Tibial nerve (tissue), 4 donors: ENCODE measurements around the gene EXOC3L1.

Experiments used
- CTCF ChIP-seq, 5 experiments: fragments of 200-600 bp in 3 of 5; fragments of 450-650 bp in 2 of 5; sonication (generic) in 3 of 5; IDR thresholded peaks; one replicate each; pipeline ENCODE4 v1.5.1; 2016 to 2019; ENCODE audit warnings: antibody characterized with exemption in 5 of 5, mild to moderate bottlenecking in 3 of 5, moderate library complexity in 2 of 5
- EP300 ChIP-seq, 2 donors: sonication (generic); formaldehyde crosslinking; IDR thresholded peaks; one replicate each; pipeline ENCODE4 v1.6.1; 2017; ENCODE audit warnings: antibody characterized with exemption in 2 of 2, mild to moderate bottlenecking in 1 of 2

- TF ChIP-seq EP300 (IDR thresholded peaks at IDR 0.05), result no peak
- no peak for TF ChIP-seq CTCF (IDR thresholded peaks at IDR 0.05)
Observed at GRCh38 chr16:67196881-67197280, 6.9 kb upstream of the EXOC3L1 start.
